Upper lobe of left lung (tissue), 6 donors: ENCODE measurements around the gene IGFLR1. TPM values are rescaled to one million over a fixed set of nuclear protein-coding genes. Genes with fewer than 3 reads are reported as not detected.

Experiments used
- ATAC-seq, 2 donors: fragments of 200-7000 bp; cut with Tn5 transposase; one replicate each; pipeline ENCODE4 v1.9.1; 2022; ENCODE audit warnings: mild to moderate bottlenecking in 2 of 2, moderate library complexity in 2 of 2; ENCODE audit not compliant: low FRiP score in 2 of 2
- DNase-seq, 2 donors: peaks; one replicate each; pipeline ENCODE4 v3.0.0-alpha.2; 2019 to 2020
- H3K27ac ChIP-seq, 4 donors: fragments of 200-600 bp; sonication (generic); one replicate each; pipeline ENCODE4 v1.5.1; 2016 to 2019
- H3K27me3 ChIP-seq, 4 donors: fragments of 200-600 bp; sonication (generic); one replicate each; pipeline ENCODE4 v1.5.1; 2017 to 2019
- H3K36me3 ChIP-seq, 4 donors: fragments of 200-600 bp; sonication (generic); one replicate each; pipeline ENCODE4 v1.5.1; 2016 to 2019
- H3K4me1 ChIP-seq, 4 donors: fragments of 200-600 bp; sonication (generic); one replicate each; pipeline ENCODE4 v1.5.1; 2018 to 2019
- H3K4me3 ChIP-seq, 4 donors: fragments of 200-600 bp; sonication (generic); one replicate each; pipeline ENCODE4 v1.5.1; 2017 to 2019; ENCODE audit warnings: mild to moderate bottlenecking in 2 of 4, moderate library complexity in 1 of 4
- H3K9me3 ChIP-seq, 4 donors: fragments of 200-600 bp; sonication (generic); one replicate each; pipeline ENCODE4 v1.5.1; 2018 to 2019
- CTCF ChIP-seq, 6 experiments: fragments of 450-650 bp in 4 of 6; fragments of 200-600 bp in 2 of 6; sonication (generic) in 2 of 6; IDR thresholded peaks; one replicate each; pipeline ENCODE4 v1.5.1; 2016 to 2019; ENCODE audit warnings: antibody characterized with exemption in 6 of 6
- EP300 ChIP-seq, 4 donors: sonication (generic); formaldehyde crosslinking; IDR thresholded peaks; one replicate each; pipeline ENCODE4 v1.5.1; 2017; ENCODE audit warnings: antibody characterized with exemption in 4 of 4, control low read depth in 2 of 4
- POLR2A ChIP-seq, 4 donors: fragments of 450-650 bp; IDR thresholded peaks; one replicate each; pipeline ENCODE4 v1.5.1; 2016 to 2017; ENCODE audit warnings: antibody characterized with exemption in 4 of 4, mild to moderate bottlenecking in 2 of 4
- POLR2AphosphoS5 ChIP-seq, 2 donors: sonication (generic); formaldehyde crosslinking; IDR thresholded peaks; one replicate each; pipeline ENCODE4 v1.5.1; 2017; ENCODE audit warnings: antibody characterized with exemption in 2 of 2
- WGBS, 2 donors: methylation state at CpG; one replicate each; pipeline ENCODE4 v1.1.5; 2017 to 2018; 5-methylcytosine and 5-hydroxymethylcytosine counted together
- total RNA-seq, 6 donors: library from RNA; depleted of rRNA in 4 of 6; stranded (reverse); fragments of >200 nt in 4 of 6; gene quantifications; one replicate each; pipeline versions ENCODE4 v1.1.0 to v1.2.1, GENCODE V29; 2016 to 2021
- donor health status: DM: no; HTN: no; CAD: no; lungs with moderate emphysema.
- donor health status: DM: no; HTN: yes; CAD: no; lungs with severe emphysema.

IGFLR1 gene
- total RNA-seq, 6 donors from 2014 or later, result 6.4 to 28.4 (median 18.8) TPM

- no peak within 1 kb of the TSS for H3K4me3 ChIP-seq
- 33 to 35% methylated on average over 7 to 24 of the region's 24 CpGs for WGBS, 2 donors
- H3K4me1 ChIP-seq, result peaks cover 7 to 15% (median 11%) of the 10 kb centered on the region in 4 donors
- DNase-seq, result peak in 1 of 2 donors; percentile 84
- no peak within 1 kb of the TSS for H3K27ac ChIP-seq
- H3K36me3 ChIP-seq, result no peaks in the 10 kb centered on the region
- H3K9me3 ChIP-seq, result no peaks in the 10 kb centered on the region
- TF ChIP-seq EP300 (IDR thresholded peaks at IDR 0.05) (no peak), POLR2A (IDR thresholded peaks at IDR 0.05) (no peak), POLR2AphosphoS5 (IDR thresholded peaks at IDR 0.05) (no peak), CTCF (IDR thresholded peaks at IDR 0.05) (no peak)
- ATAC-seq, result peak in 1 of 2 donors; percentile 27
- H3K27me3 ChIP-seq, result no peaks in the 10 kb centered on the region
Observed at GRCh38 chr19:35704218-35704617, 38.0 kb downstream of the IGFLR1 start, which contains the start of gene ZBTB32. Gene ZBTB32 (plus strand): TSS chr19:35704558. CDS start chr19:35714627, 10,069 bp downstream.

- H3K36me3 ChIP-seq, result no peaks in the 10 kb centered on the region
- peaks cover 7 to 15% (median 11%) of the 10 kb centered on the region in 4 donors for H3K4me1 ChIP-seq
- H3K27me3 ChIP-seq, result no peaks in the 10 kb centered on the region
- TF ChIP-seq POLR2AphosphoS5 (IDR thresholded peaks at IDR 0.05) (no peak), EP300 (IDR thresholded peaks at IDR 0.05) (no peak), CTCF (IDR thresholded peaks at IDR 0.05) (no peak), POLR2A (IDR thresholded peaks at IDR 0.05) (no peak)
- H3K9me3 ChIP-seq, result no peaks in the 10 kb centered on the region
- ATAC-seq (no peak), DNase-seq (no peak)
- H3K4me3 ChIP-seq, result peak overlapping the region in 2 of 4 donors; percentile 51 to 77
- H3K27ac ChIP-seq, result peak overlapping the region in 1 of 4 donors; percentile 74
- 52 to 68% methylated on average over 7 to 9 of the region's 9 CpGs for WGBS, 2 donors
Observed at GRCh38 chr19:35703343-35703742, 38.9 kb downstream of the IGFLR1 start.

- WGBS, 2 donors, result 0 to 1% methylated on average over 12 to 35 of the region's 50 CpGs
- Histone ChIP-seq H3K27ac (peak overlapping the region in 3 of 4 donors; percentile 36 to 79 (median 74)), H3K9me3 (no peaks in the 10 kb centered on the region), H3K36me3 (no peaks in the 10 kb centered on the region), H3K27me3 (no peaks in the 10 kb centered on the region), H3K4me1 (peaks cover 7 to 15% (median 11%) of the 10 kb centered on the region in 4 donors), H3K4me3 (peak overlapping the region; percentile 45 to 77 (median 59))
- DNase-seq, result peak; percentile 96 to 100
- TF ChIP-seq POLR2A (IDR thresholded peaks at IDR 0.05) (peak in 1 of 4 donors; percentile 58), POLR2AphosphoS5 (IDR thresholded peaks at IDR 0.05) (peak; percentile 1 to 69), CTCF (IDR thresholded peaks at IDR 0.05) (no peak), EP300 (IDR thresholded peaks at IDR 0.05) (no peak)
- peak; percentile 99 for ATAC-seq
Observed at GRCh38 chr19:35702223-35703012, 39.8 kb downstream of the IGFLR1 start.

- no peaks in the 10 kb centered on the region for H3K9me3 ChIP-seq
- 63 to 76% methylated on average over 4 of the region's 4 CpGs for WGBS, 2 donors
- H3K4me3 ChIP-seq, result no peak overlapping the region
- no peaks in the 10 kb centered on the region for H3K36me3 ChIP-seq
- DNase-seq (no peak), ATAC-seq (no peak)
- H3K27ac ChIP-seq, result no peak overlapping the region
- TF ChIP-seq EP300 (IDR thresholded peaks at IDR 0.05) (no peak), CTCF (IDR thresholded peaks at IDR 0.05) (no peak), POLR2A (IDR thresholded peaks at IDR 0.05) (no peak), POLR2AphosphoS5 (IDR thresholded peaks at IDR 0.05) (no peak)
- peaks cover 2 to 3% (median 2%) of the 10 kb centered on the region in 4 donors for H3K4me1 ChIP-seq
- no peaks in the 10 kb centered on the region for H3K27me3 ChIP-seq
Observed at GRCh38 chr19:35696835-35697234, 45.4 kb downstream of the IGFLR1 start.
